DOHH2 (cell line): ENCODE measurements around the gene ERAP2.

Experiments used
- EZH2phosphoT487 ChIP-seq: fragments of 200-600 bp; sonication (generic); IDR thresholded peaks from 2 replicates; pipeline ENCODE4 v1.6.1; 2017; ENCODE audit warnings: borderline replicate concordance, mild to moderate bottlenecking, antibody characterized with exemption, low read length, moderate library complexity, mixed read lengths
- TF ChIP-seq, protein P1 (sequence below): fragments of 200-600 bp; sonication (generic); IDR thresholded peaks from one replicate; pipeline ENCODE4 v1.5.1; 2014; ENCODE audit warnings: antibody characterized with exemption, mild to moderate bottlenecking, low read depth, low read length; ENCODE audit not compliant: poor library complexity, severe bottlenecking

DNA sequence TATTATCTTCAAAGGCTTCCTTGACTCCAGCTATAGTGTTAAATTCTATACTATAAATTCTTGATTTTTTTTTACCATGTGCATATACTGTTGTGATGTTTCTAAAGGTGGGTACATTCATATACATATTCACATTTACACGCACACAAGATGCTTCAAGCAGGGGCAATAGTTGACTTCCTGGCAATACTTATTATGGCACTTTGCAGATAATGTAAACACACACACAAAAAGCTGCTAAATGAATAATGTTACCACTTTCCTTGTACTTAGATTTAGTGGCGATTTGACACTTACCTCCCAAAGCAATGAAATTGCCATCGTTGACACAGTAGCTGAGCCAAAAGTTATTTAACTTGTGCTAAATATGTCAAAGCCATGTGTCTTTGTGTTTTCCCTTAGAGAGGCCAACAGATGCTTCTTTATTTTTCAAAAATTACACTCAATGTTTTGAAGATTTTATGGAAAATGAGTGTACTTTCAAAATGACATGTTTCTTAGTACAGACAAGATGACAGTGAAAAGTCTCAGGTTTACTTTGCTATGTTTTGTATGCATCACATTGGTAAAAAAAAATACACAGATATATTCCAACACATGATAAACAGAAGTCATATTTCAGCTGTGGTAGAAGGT lies 12.2 kb upstream of the ERAP2 start:
- TF ChIP-seq, protein P1, sequence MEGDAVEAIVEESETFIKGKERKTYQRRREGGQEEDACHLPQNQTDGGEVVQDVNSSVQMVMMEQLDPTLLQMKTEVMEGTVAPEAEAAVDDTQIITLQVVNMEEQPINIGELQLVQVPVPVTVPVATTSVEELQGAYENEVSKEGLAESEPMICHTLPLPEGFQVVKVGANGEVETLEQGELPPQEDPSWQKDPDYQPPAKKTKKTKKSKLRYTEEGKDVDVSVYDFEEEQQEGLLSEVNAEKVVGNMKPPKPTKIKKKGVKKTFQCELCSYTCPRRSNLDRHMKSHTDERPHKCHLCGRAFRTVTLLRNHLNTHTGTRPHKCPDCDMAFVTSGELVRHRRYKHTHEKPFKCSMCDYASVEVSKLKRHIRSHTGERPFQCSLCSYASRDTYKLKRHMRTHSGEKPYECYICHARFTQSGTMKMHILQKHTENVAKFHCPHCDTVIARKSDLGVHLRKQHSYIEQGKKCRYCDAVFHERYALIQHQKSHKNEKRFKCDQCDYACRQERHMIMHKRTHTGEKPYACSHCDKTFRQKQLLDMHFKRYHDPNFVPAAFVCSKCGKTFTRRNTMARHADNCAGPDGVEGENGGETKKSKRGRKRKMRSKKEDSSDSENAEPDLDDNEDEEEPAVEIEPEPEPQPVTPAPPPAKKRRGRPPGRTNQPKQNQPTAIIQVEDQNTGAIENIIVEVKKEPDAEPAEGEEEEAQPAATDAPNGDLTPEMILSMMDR = no peak
- no peak for TF ChIP-seq EZH2phosphoT487
